B cell (primary cell): ENCODE data around the gene ANKRD30B. TPM values are rescaled to one million over a fixed set of nuclear protein-coding genes. Genes with fewer than 3 reads are reported as not detected.

Source experiments
- ATAC-seq: fragments of 200-7000 bp; cut with Tn5 transposase; one replicate; pipeline ENCODE4 v1.10.0; 2021; ENCODE audit warnings: low read depth, mild to moderate bottlenecking, moderate number of reproducible peaks, moderate library complexity
- CTCF ChIA-PET: fragments of 350-600 bp; sonication (Branson Sonifier 250); formaldehyde crosslinking; loops from one replicate; lab custom pipeline; 2021; ENCODE audit warnings: antibody characterized with exemption, inconsistent platforms; lab: Charles Lee
- POLR2A ChIA-PET: fragments of 350-600 bp; sonication (Branson Sonifier 250); formaldehyde crosslinking; loops from one replicate; lab custom pipeline; 2021; ENCODE audit warnings: antibody characterized with exemption; lab: Charles Lee
- DNase-seq: peaks from one replicate; pipeline ENCODE4 v3.0.0; 2013
- H2AFZ ChIP-seq: 2 replicates; pipeline ENCODE4 v1.6.1; 2012; ENCODE audit warnings: mild to moderate bottlenecking, low read depth, low read length; ENCODE audit not compliant: insufficient read depth, poor library complexity, severe bottlenecking
- H3K27ac ChIP-seq, 2 donors: 1 replicate in 1 of 2; 2 replicates in 1 of 2; pipeline ENCODE4 v1.5.1; 2012 to 2013; ENCODE audit warnings: low read length in 2 of 2, mild to moderate bottlenecking in 2 of 2, moderate library complexity in 1 of 2
- H3K27me3 ChIP-seq, 4 experiments: fragments of 200-600 bp in 1 of 4; sonication (generic) in 1 of 4; replicated peaks in 1 of 4; 1 replicate in 2 of 4; 2 replicates in 2 of 4; pipeline versions ENCODE4 v1.6.1 to v1.7.0; 2013 to 2016; ENCODE audit warnings: low read length in 3 of 4, mild to moderate bottlenecking in 2 of 4, mixed read lengths in 1 of 4, moderate library complexity in 1 of 4; ENCODE audit not compliant: insufficient read depth in 4 of 4, control insufficient read depth in 3 of 4; ENCODE audit errors: control extremely low read depth in 1 of 4
- H3K36me3 ChIP-seq, 2 experiments: replicated peaks in 1 of 2; 1 replicate in 1 of 2; 2 replicates in 1 of 2; pipeline versions ENCODE4 v1.6.1 to v1.7.1; 2013; ENCODE audit warnings: low read length in 1 of 2; ENCODE audit not compliant: insufficient read depth in 2 of 2, control insufficient read depth in 1 of 2; ENCODE audit errors: control extremely low read depth in 1 of 2, extremely low read depth in 1 of 2
- H3K4me1 ChIP-seq, 2 donors: fragments of 200-600 bp in 1 of 2; sonication (generic) in 1 of 2; 1 replicate in 1 of 2; 2 replicates in 1 of 2; pipeline versions ENCODE4 v1.5.1 to v1.6.1; 2013 to 2017; ENCODE audit warnings: low read length in 2 of 2; ENCODE audit not compliant: control insufficient read depth in 2 of 2, insufficient read depth in 2 of 2
- H3K4me2 ChIP-seq: replicated peaks from 2 replicates; pipeline ENCODE3; 2012; ENCODE audit warnings: mild to moderate bottlenecking, low read depth, low read length; ENCODE audit not compliant: poor library complexity, severe bottlenecking
- H3K4me3 ChIP-seq, 5 experiments: fragments of 200-600 bp in 1 of 5; sonication (generic) in 1 of 5; 1 replicate in 3 of 5; 2 replicates in 2 of 5; pipeline versions ENCODE4 v1.5.1 to v1.7.0; 2011 to 2016; ENCODE audit warnings: low read length in 4 of 5, mild to moderate bottlenecking in 4 of 5, low read depth in 2 of 5, control low read depth in 1 of 5, moderate library complexity in 1 of 5; ENCODE audit not compliant: insufficient read depth in 1 of 5; ENCODE audit errors: control extremely low read depth in 1 of 5, extremely low read depth in 1 of 5
- H3K79me2 ChIP-seq: fragments of 200-600 bp; sonication (generic); one replicate; pipeline ENCODE4 v1.6.0; 2016; ENCODE audit warnings: low read length; ENCODE audit not compliant: control insufficient read depth, insufficient read depth
- H3K9ac ChIP-seq: fragments of 200-600 bp; sonication (generic); 2 replicates; pipeline ENCODE4 v1.6.1; 2017; ENCODE audit warnings: mild to moderate bottlenecking, low read length, moderate library complexity
- H3K9me3 ChIP-seq, 3 donors: one replicate each; pipeline versions ENCODE4 v1.6.1 to v1.7.1; 2013; ENCODE audit warnings: low read length in 2 of 3; ENCODE audit not compliant: control insufficient read depth in 2 of 3, insufficient read depth in 1 of 3; ENCODE audit errors: control extremely low read depth in 1 of 3
- H4K20me1 ChIP-seq: 2 replicates; pipeline ENCODE4 v1.6.0; 2012; ENCODE audit warnings: mild to moderate bottlenecking, low read length; ENCODE audit not compliant: insufficient read depth, control insufficient read depth, poor library complexity, severe bottlenecking
- H3K27ac Mint-ChIP-seq: one replicate; pipeline ENCODE4 v1.8.0; 2021; ENCODE audit warnings: mixed read lengths
- H3K27me3 Mint-ChIP-seq: one replicate; pipeline ENCODE4 v1.8.0; 2021; ENCODE audit warnings: mixed read lengths
- H3K4me1 Mint-ChIP-seq: one replicate; pipeline ENCODE4 v1.8.0; 2021; ENCODE audit warnings: mixed read lengths
- H3K4me3 Mint-ChIP-seq: one replicate; pipeline ENCODE4 v1.8.0; 2021; ENCODE audit warnings: mixed read lengths
- H3K9me3 Mint-ChIP-seq: one replicate; pipeline ENCODE4 v1.8.0; 2022; ENCODE audit warnings: mixed read lengths; ENCODE audit not compliant: insufficient read depth
- EZH2 ChIP-seq: IDR thresholded peaks from 2 replicates; pipeline ENCODE4 v1.6.1; 2012; ENCODE audit warnings: borderline replicate concordance, low read depth, mild to moderate bottlenecking, moderate library complexity, low read length; ENCODE audit not compliant: insufficient read depth, poor library complexity, severe bottlenecking
- WGBS: methylation state at CpG from one replicate; pipeline ENCODE4 v1.1.5; 2013; ENCODE audit warnings: missing lambda C conversion rate; ENCODE audit not compliant: insufficient coverage; 5-methylcytosine and 5-hydroxymethylcytosine counted together
- intact Hi-C: fragments of 100-400 bp; cut with micrococcal nuclease; formaldehyde crosslinking; loops from one replicate; pipeline ENCODE4 v1.10.0; 2022
- polyA plus RNA-seq: library from polyadenylated mRNA; depleted of rRNA; stranded (reverse); fragments of >200 nt; gene quantifications from 2 replicates; pipeline ENCODE4 v1.2.3, GENCODE V29; 2012
- total RNA-seq, 2 donors: library from RNA; stranded (reverse); fragments of 120-200 nt in 1 of 2; gene quantifications; 1 replicate in 1 of 2; 2 replicates in 1 of 2; pipeline versions ENCODE4 v1.2.3 to v1.2.4, GENCODE V29; 2013 to 2022
- TF ChIP-seq, protein P1 (sequence below): fragments of 200-600 bp; IDR thresholded peaks from one replicate; pipeline ENCODE4 v1.8.0; 2022; ENCODE audit warnings: antibody characterized with exemption, mild to moderate bottlenecking

The ANKRD30B gene
- total and polyA plus RNA-seq, 2 donors (not counting 1 experiment from before 2014, with no cell fraction given) = 0.01 TPM; not detected in 1

- ChIA-PET CTCF (no interaction called here), POLR2A (no interaction called here)
- Mint-ChIP-seq H3K27me3 (no peaks in the 10 kb centered on the region), H3K27ac (no peak overlapping the region), H3K9me3 (peaks cover 9% of the 10 kb centered on the region), H3K4me1 (no peaks in the 10 kb centered on the region), H3K4me3 (no peak overlapping the region)
- ATAC-seq (no peak), DNase-seq (no peak)
- Histone ChIP-seq H4K20me1 (no peaks in the 10 kb centered on the region), H3K36me3 (no peaks in the 10 kb centered on the region), H3K79me2 (no peaks in the 10 kb centered on the region), H3K4me1 (no peaks in the 10 kb centered on the region), H3K9me3 (peaks cover 0 to 3% (median 0%) of the 10 kb centered on the region in 3 donors), H2AFZ (no peak overlapping the region), H3K27ac (no peak overlapping the region), H3K4me2 (no peak overlapping the region), H3K27me3 (no peaks in the 10 kb centered on the region), H3K4me3 (no peak overlapping the region), H3K9ac (no peak overlapping the region)
- WGBS = no CpG with 5 or more reads among the region's 2 CpGs
- TF ChIP-seq, protein P1, sequence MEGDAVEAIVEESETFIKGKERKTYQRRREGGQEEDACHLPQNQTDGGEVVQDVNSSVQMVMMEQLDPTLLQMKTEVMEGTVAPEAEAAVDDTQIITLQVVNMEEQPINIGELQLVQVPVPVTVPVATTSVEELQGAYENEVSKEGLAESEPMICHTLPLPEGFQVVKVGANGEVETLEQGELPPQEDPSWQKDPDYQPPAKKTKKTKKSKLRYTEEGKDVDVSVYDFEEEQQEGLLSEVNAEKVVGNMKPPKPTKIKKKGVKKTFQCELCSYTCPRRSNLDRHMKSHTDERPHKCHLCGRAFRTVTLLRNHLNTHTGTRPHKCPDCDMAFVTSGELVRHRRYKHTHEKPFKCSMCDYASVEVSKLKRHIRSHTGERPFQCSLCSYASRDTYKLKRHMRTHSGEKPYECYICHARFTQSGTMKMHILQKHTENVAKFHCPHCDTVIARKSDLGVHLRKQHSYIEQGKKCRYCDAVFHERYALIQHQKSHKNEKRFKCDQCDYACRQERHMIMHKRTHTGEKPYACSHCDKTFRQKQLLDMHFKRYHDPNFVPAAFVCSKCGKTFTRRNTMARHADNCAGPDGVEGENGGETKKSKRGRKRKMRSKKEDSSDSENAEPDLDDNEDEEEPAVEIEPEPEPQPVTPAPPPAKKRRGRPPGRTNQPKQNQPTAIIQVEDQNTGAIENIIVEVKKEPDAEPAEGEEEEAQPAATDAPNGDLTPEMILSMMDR = no peak
- no peak for TF ChIP-seq EZH2
- intact Hi-C loops = no loop called here
Observed at GRCh38 chr18:14769381-14769780, 21.4 kb downstream of the ANKRD30B start.

DNA sequence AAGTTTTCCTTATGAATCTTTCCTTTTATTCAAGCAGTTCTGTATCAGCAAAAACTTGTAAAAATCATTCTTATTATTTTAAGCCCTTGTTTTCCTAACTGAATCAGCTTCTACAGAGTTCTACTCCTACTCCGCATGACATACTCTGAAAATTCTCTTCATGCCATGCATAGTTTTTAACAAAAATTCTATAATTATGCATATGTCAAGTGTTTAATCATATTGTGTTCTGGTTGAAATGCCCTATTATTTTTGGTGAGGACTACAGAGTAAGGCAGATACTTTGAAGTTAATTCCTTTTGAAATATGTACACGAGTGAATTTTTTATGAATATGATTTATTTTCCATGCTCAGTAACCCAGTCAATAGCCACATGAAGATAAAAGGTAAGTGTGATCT lies 28.8 kb downstream of the ANKRD30B start:
- TF ChIP-seq EZH2 = no peak
- TF ChIP-seq, protein P1 = no peak
- WGBS = no CpG with 5 or more reads among the region's 2 CpGs
- no peaks in the 10 kb centered on the region for H3K79me2 ChIP-seq
- H3K4me3 Mint-ChIP-seq = no peak overlapping the region
- H4K20me1 ChIP-seq = no peaks in the 10 kb centered on the region
- H3K27ac Mint-ChIP-seq = no peak overlapping the region
- ChIA-PET CTCF (no interaction called here), POLR2A (no interaction called here)
- no peak overlapping the region for H2AFZ ChIP-seq
- no peak overlapping the region for H3K27ac ChIP-seq
- DNase-seq (no peak), ATAC-seq (no peak)
- H3K27me3 ChIP-seq = no peaks in the 10 kb centered on the region
- H3K4me1 Mint-ChIP-seq = no peaks in the 10 kb centered on the region
- H3K27me3 Mint-ChIP-seq = no peaks in the 10 kb centered on the region
- no peak overlapping the region for H3K4me2 ChIP-seq
- intact Hi-C loops = no loop called here
- H3K36me3 ChIP-seq = no peaks in the 10 kb centered on the region
- no peak overlapping the region for H3K9ac ChIP-seq
- H3K4me3 ChIP-seq = no peak overlapping the region
- peaks cover 0 to 2% (median 0%) of the 10 kb centered on the region in 3 donors for H3K9me3 ChIP-seq
- H3K4me1 ChIP-seq = no peaks in the 10 kb centered on the region
- peaks cover under 1% of the 10 kb centered on the region for H3K9me3 Mint-ChIP-seq
